ENCODE measurements around the gene ACP4.
"Not testable (repeated sequence)": the region's sequence is repeated elsewhere in the genome, so short reads cannot be mapped to it uniquely, and the experiment has no call there.

Gene ACP4, protein sequence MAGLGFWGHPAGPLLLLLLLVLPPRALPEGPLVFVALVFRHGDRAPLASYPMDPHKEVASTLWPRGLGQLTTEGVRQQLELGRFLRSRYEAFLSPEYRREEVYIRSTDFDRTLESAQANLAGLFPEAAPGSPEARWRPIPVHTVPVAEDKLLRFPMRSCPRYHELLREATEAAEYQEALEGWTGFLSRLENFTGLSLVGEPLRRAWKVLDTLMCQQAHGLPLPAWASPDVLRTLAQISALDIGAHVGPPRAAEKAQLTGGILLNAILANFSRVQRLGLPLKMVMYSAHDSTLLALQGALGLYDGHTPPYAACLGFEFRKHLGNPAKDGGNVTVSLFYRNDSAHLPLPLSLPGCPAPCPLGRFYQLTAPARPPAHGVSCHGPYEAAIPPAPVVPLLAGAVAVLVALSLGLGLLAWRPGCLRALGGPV

DNA sequence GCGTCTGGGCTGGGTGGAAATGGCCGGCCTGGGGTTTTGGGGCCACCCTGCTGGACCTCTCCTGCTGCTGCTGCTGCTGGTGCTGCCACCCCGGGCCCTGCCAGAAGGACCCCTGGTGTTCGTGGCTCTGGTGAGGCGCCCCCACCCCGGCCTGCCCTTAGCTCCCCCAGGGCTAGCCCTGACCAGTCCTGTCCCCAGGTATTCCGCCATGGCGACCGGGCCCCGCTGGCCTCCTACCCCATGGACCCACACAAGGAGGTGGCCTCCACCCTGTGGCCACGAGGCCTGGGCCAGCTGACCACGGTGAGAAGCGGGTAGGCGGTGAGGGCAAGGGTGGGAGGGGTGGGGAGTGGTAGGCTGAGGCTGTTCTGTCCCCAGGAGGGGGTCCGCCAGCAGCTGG lies at the start of gene ACP4:
Gene ACP4, plus strand, starts transcription at position 20 of the 400 bp plus-strand sequence. Its CDS starts 0 bp downstream, at position 20.
- DNase-seq (ENCODE audit: low spot score) (no peak), FAIRE-seq (no peak)

DNA sequence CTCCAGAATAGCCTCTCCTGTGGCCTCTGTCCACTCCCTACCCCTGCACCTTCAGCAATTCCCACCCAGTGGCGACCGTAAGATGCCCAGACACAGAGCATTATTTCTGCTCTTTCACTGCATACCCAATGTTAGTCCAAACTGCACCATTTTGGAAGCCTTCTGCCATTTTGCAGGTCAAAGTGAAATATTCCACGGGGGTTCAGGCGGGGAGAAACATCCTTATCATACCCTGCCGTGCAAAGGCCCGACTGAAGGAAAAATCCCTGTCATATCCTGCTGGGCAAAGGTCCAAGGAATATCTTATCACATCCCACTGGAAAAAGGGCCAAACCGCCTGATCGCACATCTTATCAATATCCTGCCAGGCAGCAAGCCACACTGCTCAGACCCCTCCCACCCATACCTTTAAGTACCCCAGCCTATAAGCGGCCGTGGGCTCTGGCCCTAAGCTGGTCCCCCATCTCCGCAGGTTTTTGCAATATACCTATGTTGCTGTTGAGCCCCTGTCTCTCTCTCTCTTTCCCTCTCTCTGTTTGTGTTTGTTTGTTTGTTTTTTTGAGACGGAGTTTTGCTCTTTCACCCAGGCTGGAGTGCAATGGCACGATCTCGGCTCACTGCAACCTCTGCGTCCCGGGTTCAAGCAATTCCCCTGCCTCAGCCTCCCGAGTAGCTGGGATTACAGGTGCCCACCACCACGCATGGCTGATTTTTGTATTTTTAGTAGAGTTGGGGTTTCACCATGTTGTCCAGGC lies 48.9 kb upstream of the ACP4 start:
- FAIRE-seq (no peak), DNase-seq (ENCODE audit: low spot score) (no peak)

DNA sequence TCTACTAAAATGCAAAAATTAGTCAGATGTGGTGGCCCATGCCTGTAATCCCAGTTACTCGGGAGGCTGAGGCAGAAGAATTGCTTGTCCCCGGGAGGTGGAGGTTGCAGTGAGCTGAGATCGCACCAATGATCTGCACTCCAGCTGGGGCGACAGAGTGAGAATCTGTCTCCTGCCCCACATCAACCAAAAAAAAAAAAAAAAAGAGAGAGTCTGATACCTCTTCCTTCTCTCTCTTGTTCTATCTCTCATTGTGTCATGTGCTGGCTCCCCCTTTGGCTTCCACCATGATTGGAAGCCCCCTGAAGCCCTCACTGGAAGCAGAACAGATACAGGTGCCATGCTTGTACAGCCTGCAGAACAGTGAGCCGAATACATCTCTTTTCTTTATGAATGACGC lies 46.7 kb upstream of the ACP4 start:
- FAIRE-seq, result no peak

DNA sequence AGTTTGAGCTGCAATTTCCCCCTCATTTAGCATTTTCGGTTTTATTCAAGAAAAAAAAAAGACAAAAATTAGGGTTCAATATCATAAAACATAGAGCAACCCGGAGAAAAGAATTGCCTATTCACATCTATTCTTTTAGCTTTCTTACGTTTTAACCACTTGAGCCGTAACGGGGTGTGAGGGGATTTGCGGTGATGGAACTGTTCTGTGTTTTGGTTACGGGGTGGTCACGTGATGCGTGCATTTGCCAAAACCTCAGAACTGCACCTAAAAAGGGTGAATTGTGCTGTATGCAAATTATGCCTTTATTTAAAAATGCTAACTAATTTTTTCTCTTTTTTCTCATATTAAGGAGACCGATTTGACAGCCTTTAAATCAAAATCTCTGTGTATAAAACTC lies 45.0 kb upstream of the ACP4 start:
- DNase-seq (ENCODE audit: low spot score) (no peak), FAIRE-seq (no peak)

More for the DNA sequence above, 46.7 kb upstream of the ACP4 start:
- DNase-seq (ENCODE audit: low spot score), result no peak

DNA sequence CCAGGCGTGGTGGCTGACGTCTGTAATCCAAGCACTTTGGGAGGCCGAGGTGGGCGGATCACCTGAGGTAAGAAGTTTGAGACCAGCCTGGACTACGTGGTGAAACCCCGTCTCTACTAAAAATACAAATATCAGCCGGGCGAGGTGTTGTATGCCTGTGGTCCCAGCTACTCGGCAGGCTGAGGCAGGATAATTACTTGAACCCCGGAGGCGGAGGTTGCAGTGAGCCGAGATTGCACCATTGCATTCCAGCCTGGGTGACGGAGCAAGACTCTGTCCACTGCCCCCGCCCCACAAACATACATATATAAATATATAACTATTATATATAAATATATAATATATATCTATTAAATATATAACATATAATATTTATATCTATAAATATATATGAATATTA lies 43.1 kb upstream of the ACP4 start:
- not testable (repeated sequence) for FAIRE-seq; DNase-seq (ENCODE audit: low spot score)

DNA sequence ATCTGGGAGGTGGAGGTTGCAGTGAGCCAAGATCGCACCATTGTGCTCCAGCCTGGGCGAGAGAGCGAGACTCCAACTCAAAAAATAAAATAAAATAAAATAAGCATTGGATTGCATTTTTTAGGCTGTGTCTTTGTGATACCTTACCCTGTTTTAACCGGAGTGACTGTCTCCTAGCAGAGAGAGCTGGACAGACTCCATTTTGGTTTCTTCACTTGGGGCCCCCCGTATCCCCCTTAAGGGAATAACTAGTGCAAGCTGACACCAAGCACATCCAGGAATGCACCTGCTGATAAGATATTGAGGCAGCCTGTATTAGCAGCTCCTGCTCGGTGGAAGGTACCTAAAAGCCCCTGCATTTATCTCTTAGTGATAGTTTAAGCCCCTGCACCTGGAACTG lies 40.7 kb upstream of the ACP4 start:
- FAIRE-seq, result no peak
- no peak for DNase-seq (ENCODE audit: low spot score)

DNA sequence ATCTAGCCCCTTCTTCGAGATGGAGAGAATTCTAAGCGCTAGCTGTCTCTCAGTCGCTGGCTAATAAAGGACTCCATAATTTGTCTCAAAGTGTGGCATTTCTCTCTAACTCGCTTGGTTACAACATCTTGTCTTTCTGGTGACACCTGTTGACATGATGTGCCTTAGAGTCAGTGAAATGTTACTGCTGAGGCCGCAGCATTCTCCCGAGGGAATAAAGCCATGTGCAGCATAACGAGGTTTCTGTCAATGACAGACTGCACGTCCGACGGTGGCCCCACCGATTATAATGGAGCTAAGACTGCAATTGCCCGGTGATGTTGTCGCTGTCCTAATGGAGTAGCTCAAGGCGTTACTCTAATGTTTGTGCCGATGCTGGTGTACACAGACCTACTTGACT lies 40.2 kb upstream of the ACP4 start:
- DNase-seq (ENCODE audit: low spot score) (no peak), FAIRE-seq (no peak)

DNA sequence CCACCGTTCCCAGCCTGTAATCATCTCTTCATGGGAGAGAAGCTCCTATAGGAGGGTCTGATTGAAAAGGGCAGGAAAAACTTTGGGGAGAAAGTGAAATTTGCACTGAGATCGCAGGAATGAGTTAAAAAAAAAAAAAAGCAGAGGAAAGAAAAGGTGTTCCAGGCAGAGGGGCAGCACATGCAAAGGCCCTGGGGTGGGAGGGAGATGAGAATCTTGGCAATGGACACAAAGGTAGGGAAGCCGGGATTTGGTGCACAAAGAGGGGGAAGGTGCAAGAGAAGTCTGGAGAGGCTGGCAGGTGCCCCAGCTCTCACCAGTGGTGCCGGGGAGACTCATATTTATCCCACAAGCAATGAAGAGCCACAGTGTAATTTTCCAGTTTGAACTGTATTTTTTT lies 36.3 kb upstream of the ACP4 start:
- no peak for DNase-seq (ENCODE audit: low spot score)
- no peak for FAIRE-seq

DNA sequence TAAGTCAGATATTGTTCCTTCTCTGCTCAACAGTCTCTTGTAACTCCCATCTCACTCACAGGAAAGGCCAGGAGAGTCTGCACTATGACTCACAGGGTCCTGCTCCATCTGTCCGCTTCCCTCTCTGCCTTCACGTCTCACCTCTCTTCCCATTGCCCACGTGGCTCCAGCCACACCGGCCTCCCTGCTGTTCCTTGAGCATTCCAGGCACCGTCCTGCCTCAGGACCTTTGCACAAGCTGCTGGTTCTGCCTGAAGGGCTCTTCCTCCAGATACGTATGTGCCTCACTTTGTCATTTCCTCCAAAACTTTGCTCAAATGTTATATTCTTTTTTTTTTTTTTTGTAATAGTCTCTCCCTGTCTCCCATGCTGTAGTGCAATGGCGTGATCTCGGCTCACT lies 34.0 kb upstream of the ACP4 start:
- FAIRE-seq; DNase-seq (ENCODE audit: low spot score): not testable (repeated sequence)

DNA sequence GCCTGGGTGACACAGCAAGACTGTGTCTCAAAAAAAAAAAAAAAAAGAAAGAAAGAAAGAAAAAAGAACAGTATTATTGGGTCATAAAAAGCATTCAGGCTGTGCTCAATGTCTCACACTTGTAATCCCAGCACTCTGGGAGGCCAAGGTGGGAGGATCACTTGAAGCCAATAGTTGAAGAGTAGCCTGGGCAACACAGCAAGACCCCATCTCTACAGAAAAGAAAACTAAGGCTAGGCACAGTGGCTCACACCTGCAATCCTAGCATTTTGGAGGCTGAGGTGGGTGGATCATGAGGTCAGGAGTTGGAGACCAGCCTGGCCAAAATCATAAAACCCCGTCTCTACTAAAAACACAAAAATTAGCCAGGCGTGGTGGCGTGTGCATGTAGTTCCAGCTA lies 32.6 kb upstream of the ACP4 start:
- not testable (repeated sequence) for DNase-seq (ENCODE audit: low spot score); FAIRE-seq

DNA sequence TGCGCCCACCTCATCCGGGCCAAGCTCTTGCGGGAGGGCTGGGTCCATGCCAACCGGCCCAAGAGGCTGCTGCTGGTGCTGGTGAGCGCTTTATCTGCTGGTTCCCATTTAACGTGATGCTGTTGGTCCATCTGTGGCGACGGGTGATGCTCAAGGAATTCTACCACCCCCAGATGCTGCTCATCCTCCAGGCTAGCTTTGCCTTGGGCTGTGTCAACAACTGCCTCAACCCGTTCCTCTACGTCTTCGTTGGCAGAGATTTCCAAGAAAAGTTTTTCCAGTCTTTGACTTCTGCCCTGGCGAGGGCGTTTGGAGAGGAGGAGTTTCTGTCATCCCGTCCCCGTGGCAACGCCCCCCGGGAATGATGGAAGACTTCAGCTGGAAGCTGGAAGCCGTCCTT lies 31.1 kb upstream of the ACP4 start:
- FAIRE-seq, result not testable (repeated sequence)

DNA sequence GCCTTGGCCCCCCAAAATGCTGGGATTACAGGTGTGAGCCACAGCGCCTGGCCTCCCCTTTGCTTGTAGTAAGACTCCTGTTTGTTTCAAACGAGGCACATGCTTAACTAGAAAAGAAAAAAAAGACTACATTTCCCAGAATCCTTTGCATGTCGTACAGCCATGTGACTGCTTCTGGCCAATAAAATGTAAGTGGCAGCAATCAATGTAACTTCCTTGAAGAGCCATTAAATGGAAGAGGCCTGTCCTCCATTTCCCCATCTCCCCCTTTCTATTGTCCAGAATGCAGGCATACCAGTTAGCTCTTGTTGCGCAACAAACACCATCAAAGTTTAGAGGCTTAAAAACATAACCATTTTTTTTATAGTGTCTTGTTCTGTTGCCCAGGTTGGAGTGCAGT lies 30.3 kb upstream of the ACP4 start:
- DNase-seq (ENCODE audit: low spot score) (no peak), FAIRE-seq (no peak)

More for the DNA sequence above, 31.1 kb upstream of the ACP4 start:
- not testable (repeated sequence) for DNase-seq (ENCODE audit: low spot score)

DNA sequence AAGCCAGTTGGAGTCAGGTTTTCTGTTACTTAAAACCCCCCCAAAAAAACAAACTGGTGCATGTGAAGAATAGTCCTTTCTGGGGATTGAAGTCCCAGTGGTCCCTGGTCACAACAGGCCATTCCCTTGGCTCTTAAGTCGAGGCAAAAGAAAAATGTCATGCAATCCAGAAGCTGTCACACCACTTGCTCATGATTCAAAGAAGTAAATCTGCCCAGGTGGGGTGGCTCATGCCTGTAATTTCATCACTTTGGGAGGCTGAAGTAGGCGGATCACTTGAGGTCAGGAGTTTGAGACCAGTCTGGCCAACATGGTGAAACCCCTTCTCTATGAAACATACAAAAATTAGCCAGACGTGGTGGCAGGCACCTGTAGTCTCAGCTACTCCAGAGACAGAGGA lies 28.7 kb upstream of the ACP4 start:
- not testable (repeated sequence) for FAIRE-seq; DNase-seq (ENCODE audit: low spot score)

DNA sequence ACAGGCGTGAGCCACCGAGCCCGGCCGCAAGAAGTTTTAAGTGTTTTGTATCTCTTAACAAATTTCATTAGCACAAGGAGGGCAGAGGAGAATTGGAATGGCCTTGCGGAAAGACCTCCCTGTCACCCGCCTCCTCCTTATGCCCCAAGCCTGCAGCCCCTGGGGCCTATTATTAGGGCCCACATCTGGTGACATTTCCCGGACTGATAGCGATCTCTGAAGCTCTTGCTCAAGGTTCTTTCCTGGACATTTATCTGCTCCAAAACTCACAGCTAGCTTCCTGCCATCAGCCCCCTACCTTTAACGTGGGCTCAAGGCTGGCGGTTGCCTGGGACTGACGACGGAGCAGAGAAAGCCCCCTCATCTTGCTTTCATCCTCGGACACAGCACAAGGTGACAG lies 26.7 kb upstream of the ACP4 start:
- not testable (repeated sequence) for FAIRE-seq; DNase-seq (ENCODE audit: low spot score)

DNA sequence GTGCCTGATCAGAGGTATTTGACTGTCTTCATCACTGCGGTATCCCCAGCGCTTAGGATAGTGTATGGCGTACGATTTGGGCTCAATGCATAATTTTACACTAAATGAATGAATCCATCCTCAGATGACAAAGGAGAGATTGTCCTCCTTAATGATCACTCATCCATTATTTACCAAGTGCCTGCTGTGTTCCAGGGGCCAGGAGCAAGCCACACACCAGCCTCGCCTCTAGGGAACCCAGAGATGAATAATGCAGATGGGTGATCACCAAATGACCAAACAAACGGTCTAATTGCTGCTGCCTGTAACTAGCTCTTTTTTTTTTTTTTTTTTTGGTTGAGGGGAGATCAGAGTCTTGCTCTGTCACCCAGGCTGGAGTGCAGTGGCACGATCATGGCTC lies 25.8 kb upstream of the ACP4 start:
- no peak for FAIRE-seq
- no peak for DNase-seq (ENCODE audit: low spot score)

DNA sequence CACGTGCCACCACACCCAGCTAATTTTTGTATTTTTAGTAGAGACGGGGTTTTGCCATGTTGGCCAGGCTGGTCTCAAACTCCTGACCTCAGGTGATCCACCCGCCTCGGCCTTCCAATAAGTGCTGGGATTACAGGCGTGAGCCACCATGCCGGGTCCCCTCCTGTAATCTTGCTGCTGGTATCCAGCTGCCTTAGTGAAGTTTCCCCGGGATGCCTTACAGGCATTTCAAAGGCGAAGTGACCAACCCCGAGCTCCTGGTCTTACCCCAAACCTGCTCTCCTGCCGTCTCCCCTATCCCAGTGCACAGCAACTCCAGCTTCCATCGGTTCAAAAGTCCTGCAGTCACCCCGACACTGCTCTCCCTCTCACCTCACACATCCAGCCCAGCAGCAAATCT lies 23.5 kb upstream of the ACP4 start:
- not testable (repeated sequence) for FAIRE-seq; DNase-seq (ENCODE audit: low spot score)

DNA sequence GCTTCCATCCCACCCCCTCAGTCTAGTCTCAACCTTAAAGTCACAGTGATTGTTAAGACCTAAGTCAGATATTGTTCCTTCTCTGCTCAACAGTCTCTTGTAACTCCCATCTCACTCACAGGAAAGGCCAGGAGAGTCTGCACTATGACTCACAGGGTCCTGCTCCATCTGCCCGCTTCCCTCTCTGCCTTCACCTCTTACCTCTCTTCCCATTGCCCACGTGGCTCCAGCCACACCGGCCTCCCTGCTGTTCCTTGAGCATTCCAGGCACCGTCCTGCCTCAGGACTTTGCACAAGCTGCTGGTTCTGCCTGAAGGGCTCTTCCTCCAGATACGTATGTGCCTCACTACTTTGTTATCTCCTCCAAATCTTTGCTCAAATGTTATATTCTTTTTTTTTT lies 23.0 kb upstream of the ACP4 start:
- FAIRE-seq, result not testable (repeated sequence)
- peak; percentile 10 for DNase-seq (ENCODE audit: low spot score)

DNA sequence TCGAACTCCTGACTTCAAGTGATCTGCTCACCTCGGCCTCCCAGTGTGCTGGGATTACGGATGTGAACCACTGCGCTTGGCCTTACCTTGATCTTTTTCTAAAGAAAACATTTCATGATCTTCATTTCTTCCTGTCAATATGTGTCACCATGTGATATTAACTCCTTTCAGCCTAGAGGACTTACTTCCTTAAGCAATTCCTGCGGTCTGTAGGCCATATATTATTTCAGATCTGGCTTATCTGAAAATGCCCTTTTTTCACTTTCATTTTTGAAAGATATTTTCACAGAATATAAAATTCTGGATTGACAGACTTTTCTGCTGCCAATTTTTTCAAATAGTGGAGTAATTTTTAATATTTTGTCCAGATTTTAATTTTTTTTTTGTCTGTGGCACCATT lies 21.9 kb upstream of the ACP4 start:
- FAIRE-seq (no peak), DNase-seq (ENCODE audit: low spot score) (no peak)

DNA sequence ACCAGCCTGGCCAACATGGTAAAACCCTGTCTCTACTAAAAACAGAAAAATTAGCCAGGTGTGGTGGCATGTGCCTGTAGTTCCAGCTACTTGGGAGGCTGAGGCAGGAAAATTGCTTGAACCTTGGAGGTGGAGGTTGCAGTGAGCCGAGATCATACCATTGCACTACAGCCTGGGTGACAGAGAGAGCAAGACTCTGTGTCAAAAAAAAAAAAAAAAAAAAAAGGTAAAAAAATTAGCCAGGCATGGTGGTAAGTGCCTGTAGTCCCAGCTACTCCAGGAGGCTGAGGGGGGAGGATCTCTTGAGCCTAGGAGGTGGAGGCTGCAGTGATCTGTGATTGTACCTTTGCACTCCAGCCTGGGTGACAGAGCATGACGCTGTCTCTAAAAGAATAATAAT lies 20.1 kb upstream of the ACP4 start, which contains the start of gene GPR32:
Gene GPR32, plus strand, starts transcription at position 301 of the 400 bp plus-strand sequence. CDS start 137 bp downstream, outside the sequence.
- DNase-seq (ENCODE audit: low spot score); FAIRE-seq: not testable (repeated sequence)

DNA sequence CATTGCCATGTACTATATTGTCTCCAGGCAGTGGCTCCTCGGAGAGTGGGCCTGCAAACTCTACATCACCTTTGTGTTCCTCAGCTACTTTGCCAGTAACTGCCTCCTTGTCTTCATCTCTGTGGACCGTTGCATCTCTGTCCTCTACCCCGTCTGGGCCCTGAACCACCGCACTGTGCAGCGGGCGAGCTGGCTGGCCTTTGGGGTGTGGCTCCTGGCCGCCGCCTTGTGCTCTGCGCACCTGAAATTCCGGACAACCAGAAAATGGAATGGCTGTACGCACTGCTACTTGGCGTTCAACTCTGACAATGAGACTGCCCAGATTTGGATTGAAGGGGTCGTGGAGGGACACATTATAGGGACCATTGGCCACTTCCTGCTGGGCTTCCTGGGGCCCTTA lies 19.3 kb upstream of the ACP4 start:
- no peak for DNase-seq (ENCODE audit: low spot score)
- FAIRE-seq, result no peak

DNA sequence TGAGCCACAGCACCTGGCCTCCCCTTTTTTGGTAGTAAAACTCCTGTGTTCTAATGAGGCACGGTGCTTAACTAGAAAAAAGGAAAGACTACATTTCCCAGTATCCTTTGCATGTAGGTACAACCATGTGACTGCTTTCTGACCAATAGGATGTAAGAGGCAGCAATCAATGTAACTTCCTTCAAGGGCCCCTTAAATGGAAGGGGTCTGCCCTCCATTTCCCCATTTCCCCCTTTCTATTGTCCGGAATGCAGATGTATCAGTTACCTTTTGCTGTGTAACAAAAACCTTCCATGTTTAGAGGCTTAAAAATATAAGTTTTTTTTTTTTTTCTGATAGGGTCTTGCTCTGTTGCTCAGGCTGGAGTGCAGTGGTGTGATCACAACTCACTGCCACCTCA lies 17.7 kb upstream of the ACP4 start:
- DNase-seq (ENCODE audit: low spot score) (no peak), FAIRE-seq (no peak)

DNA sequence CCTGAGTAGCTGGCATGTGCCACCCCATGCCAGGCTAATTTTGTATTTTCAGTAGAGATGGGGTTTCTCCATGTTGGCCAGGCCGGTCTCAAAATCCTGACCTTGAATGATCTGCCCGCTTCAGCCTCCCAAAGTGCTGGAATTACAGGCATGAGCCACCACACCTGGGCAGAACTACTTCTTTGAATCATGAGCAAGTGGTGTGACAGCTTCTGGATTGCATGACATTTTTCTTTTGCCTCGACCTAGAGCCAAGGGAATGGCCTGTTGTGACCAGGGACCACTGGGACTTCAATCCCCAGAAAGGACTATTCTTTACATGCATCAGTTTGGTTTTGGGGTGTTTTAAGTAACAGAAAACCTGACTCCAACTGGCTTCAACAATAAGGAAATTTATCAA lies 17.3 kb upstream of the ACP4 start:
- not testable (repeated sequence) for DNase-seq (ENCODE audit: low spot score); FAIRE-seq

Measured in RCC 7860 (cell line).